Testis (tissue), 2 donors: ENCODE measurements around the gene MOK.
A peak's percentile ranks its signal among the peaks of the same experiment; 100 is the strongest.

ENCODE experiments used
- POLR2A ChIP-seq: fragments of 450-650 bp; IDR thresholded peaks from one replicate; pipeline ENCODE4 v1.6.1; 2017; ENCODE audit warnings: antibody characterized with exemption, mild to moderate bottlenecking, moderate library complexity
- TF ChIP-seq, protein P1 (sequence below), 3 experiments: fragments of 450-650 bp in 2 of 3; fragments of 200-600 bp in 1 of 3; sonication (generic) in 1 of 3; IDR thresholded peaks; one replicate each; pipeline ENCODE4 v1.5.1; 2016 to 2019; ENCODE audit warnings: antibody characterized with exemption in 3 of 3, mild to moderate bottlenecking in 2 of 3, moderate library complexity in 1 of 3

DNA sequence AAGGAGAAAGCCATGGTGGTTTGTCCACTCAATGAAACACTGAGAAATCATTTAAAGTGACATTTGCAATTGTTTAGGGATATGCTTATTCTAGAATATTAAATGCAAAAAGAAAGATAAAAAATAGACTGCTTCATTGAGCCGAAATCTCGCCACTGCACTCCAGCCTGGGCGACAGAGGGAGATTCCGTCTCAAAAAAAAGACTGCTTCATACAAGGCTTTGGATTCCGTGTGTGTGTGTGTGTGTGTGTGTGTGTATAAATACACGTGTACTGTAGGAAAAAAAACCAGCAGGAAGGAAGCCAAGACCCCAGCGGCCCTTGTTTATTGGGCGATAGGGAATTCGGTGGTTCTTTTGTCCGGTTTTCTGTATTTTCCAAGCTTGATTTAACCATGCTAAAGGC is 11.4 kb upstream of the MOK start:
- TF ChIP-seq, protein P1, sequence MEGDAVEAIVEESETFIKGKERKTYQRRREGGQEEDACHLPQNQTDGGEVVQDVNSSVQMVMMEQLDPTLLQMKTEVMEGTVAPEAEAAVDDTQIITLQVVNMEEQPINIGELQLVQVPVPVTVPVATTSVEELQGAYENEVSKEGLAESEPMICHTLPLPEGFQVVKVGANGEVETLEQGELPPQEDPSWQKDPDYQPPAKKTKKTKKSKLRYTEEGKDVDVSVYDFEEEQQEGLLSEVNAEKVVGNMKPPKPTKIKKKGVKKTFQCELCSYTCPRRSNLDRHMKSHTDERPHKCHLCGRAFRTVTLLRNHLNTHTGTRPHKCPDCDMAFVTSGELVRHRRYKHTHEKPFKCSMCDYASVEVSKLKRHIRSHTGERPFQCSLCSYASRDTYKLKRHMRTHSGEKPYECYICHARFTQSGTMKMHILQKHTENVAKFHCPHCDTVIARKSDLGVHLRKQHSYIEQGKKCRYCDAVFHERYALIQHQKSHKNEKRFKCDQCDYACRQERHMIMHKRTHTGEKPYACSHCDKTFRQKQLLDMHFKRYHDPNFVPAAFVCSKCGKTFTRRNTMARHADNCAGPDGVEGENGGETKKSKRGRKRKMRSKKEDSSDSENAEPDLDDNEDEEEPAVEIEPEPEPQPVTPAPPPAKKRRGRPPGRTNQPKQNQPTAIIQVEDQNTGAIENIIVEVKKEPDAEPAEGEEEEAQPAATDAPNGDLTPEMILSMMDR (IDR thresholded peaks at IDR 0.05): peak in 1 of 3 experiments; percentile 13
- no peak for TF ChIP-seq POLR2A
